Neural progenitor cell (in vitro differentiated cells): ENCODE results near the gene HEY2. TPM values are rescaled to one million over a fixed set of nuclear protein-coding genes. Genes with fewer than 3 reads are reported as not detected.

Experiments
- DNase-seq: peaks from one replicate; pipeline ENCODE4 v3.0.0-alpha.2; 2016; ENCODE audit warnings: low spot score
- H2AFZ ChIP-seq: fragments of 200-600 bp; sonication (generic); replicated peaks from 2 replicates; pipeline ENCODE4 v1.6.1; 2016; ENCODE audit warnings: antibody characterized with exemption
- H3F3A ChIP-seq: fragments of 200-600 bp; sonication (generic); 2 replicates; pipeline ENCODE4 v1.6.1; 2016; ENCODE audit warnings: antibody characterized with exemption, low read depth
- H3K27ac ChIP-seq: fragments of 200-600 bp; sonication (generic); 2 replicates; pipeline ENCODE4 v1.5.1; 2016; ENCODE audit warnings: mild to moderate bottlenecking
- H3K27me3 ChIP-seq: fragments of 200-600 bp; sonication (generic); 2 replicates; pipeline ENCODE4 v1.6.1; 2016; ENCODE audit warnings: mild to moderate bottlenecking, moderate library complexity
- H3K36me3 ChIP-seq: fragments of 200-600 bp; sonication (generic); 2 replicates; pipeline ENCODE4 v1.5.1; 2016
- H3K4me1 ChIP-seq: fragments of 200-600 bp; sonication (generic); 2 replicates; pipeline ENCODE4 v1.6.1; 2016; ENCODE audit warnings: mixed run types
- H3K4me2 ChIP-seq: fragments of 200-600 bp; sonication (generic); 2 replicates; pipeline ENCODE4 v1.6.1; 2016
- H3K4me3 ChIP-seq: fragments of 200-600 bp; sonication (generic); 2 replicates; pipeline ENCODE4 v1.5.1; 2016
- H3K79me2 ChIP-seq: fragments of 200-600 bp; sonication (generic); 2 replicates; pipeline ENCODE4 v1.6.1; 2016; ENCODE audit warnings: low read depth
- H3K9ac ChIP-seq: fragments of 200-600 bp; sonication (generic); 2 replicates; pipeline ENCODE4 v1.6.1; 2016
- H3K9me3 ChIP-seq: fragments of 200-600 bp; sonication (generic); 2 replicates; pipeline ENCODE4 v1.5.1; 2016; ENCODE audit warnings: low read depth
- H4K20me1 ChIP-seq: fragments of 200-600 bp; sonication (generic); 2 replicates; pipeline ENCODE4 v1.6.1; 2016; ENCODE audit warnings: low read depth
- H3K27ac Mint-ChIP-seq: 3 replicates; pipeline ENCODE4 v1.8.0; 2021; ENCODE audit warnings: mixed read lengths
- H3K27me3 Mint-ChIP-seq: 2 replicates; pipeline ENCODE4 v1.8.0; 2022; ENCODE audit warnings: low read depth, mild to moderate bottlenecking, inconsistent platforms, moderate library complexity, mixed read lengths; ENCODE audit not compliant: insufficient read depth
- H3K36me3 Mint-ChIP-seq: 3 replicates; pipeline ENCODE4 v1.8.0; 2021; ENCODE audit warnings: mixed read lengths
- H3K4me1 Mint-ChIP-seq: 3 replicates; pipeline ENCODE4 v1.8.0; 2021; ENCODE audit warnings: mixed read lengths
- H3K4me3 Mint-ChIP-seq: 3 replicates; pipeline ENCODE4 v1.8.0; 2021; ENCODE audit warnings: mild to moderate bottlenecking, moderate library complexity, mixed read lengths
- H3K9me3 Mint-ChIP-seq: 3 replicates; pipeline ENCODE4 v1.8.0; 2020; ENCODE audit warnings: mixed read lengths
- CTCF ChIP-seq: fragments of 200-600 bp; sonication (generic); IDR thresholded peaks from 2 replicates; pipeline ENCODE4 v1.5.1; 2017; ENCODE audit warnings: antibody characterized with exemption, mild to moderate bottlenecking
- EZH2 ChIP-seq: fragments of 200-600 bp; sonication (generic); IDR thresholded peaks from 2 replicates; pipeline ENCODE4 v1.6.1; 2017; ENCODE audit warnings: antibody characterized with exemption, mild to moderate bottlenecking, moderate library complexity
- EZH2phosphoT487 ChIP-seq: fragments of 200-600 bp; sonication (generic); IDR thresholded peaks from 2 replicates; pipeline ENCODE4 v1.6.1; 2017; ENCODE audit warnings: antibody characterized with exemption
- total RNA-seq: library from RNA; depleted of rRNA; stranded (reverse); fragments of >200 nt; gene quantifications from 2 replicates; pipeline ENCODE4 v1.2.3, GENCODE V29; 2015; ENCODE audit warnings: low replicate concordance

HEY2 gene
- total RNA-seq, 1 donor from 2014 or later, result 1.1 TPM

GRCh38 chr6:125750692-125751333 lies 1.4 kb downstream of the HEY2 start:
- Mint-ChIP-seq H3K27ac (no peak overlapping the region), H3K4me1 (peaks cover 46% of the 10 kb centered on the region), H3K4me3 (peak overlapping the region; percentile 95), H3K27me3 (peaks cover 41% of the 10 kb centered on the region), H3K9me3 (no peaks in the 10 kb centered on the region), H3K36me3 (no peaks in the 10 kb centered on the region)
- no peak for TF ChIP-seq EZH2
- TF ChIP-seq CTCF, result no peak
- no peak for TF ChIP-seq EZH2phosphoT487
- no peak for DNase-seq
- Histone ChIP-seq H3K79me2 (no peaks in the 10 kb centered on the region), H3K4me2 (peak overlapping the region; percentile 83), H3K4me1 (peaks cover 23% of the 10 kb centered on the region), H3K27ac (no peak overlapping the region), H4K20me1 (peaks cover 16% of the 10 kb centered on the region), H3K27me3 (peaks cover 73% of the 10 kb centered on the region), H3K36me3 (no peaks in the 10 kb centered on the region), H3K9ac (no peak overlapping the region), H3K9me3 (no peaks in the 10 kb centered on the region), H3K4me3 (peak overlapping the region; percentile 80), H2AFZ (no peak overlapping the region), H3F3A (peaks cover 21% of the 10 kb centered on the region)

GRCh38 chr6:125751334-125751916 lies 2.0 kb downstream of the HEY2 start:
- Mint-ChIP-seq H3K27ac (no peak overlapping the region), H3K27me3 (peaks cover 37% of the 10 kb centered on the region), H3K4me1 (peaks cover 40% of the 10 kb centered on the region), H3K36me3 (no peaks in the 10 kb centered on the region), H3K9me3 (no peaks in the 10 kb centered on the region), H3K4me3 (no peak overlapping the region)
- H4K20me1 ChIP-seq, result peaks cover 12% of the 10 kb centered on the region
- peaks cover 15% of the 10 kb centered on the region for H3F3A ChIP-seq
- H3K4me3 ChIP-seq, result no peak overlapping the region
- no peak for TF ChIP-seq CTCF
- no peak overlapping the region for H3K27ac ChIP-seq
- DNase-seq, result no peak
- peaks cover 67% of the 10 kb centered on the region for H3K27me3 ChIP-seq
- H3K4me2 ChIP-seq, result no peak overlapping the region
- H2AFZ ChIP-seq, result no peak overlapping the region
- no peaks in the 10 kb centered on the region for H3K9me3 ChIP-seq
- no peaks in the 10 kb centered on the region for H3K36me3 ChIP-seq
- no peaks in the 10 kb centered on the region for H3K79me2 ChIP-seq
- H3K9ac ChIP-seq, result no peak overlapping the region
- peaks cover 17% of the 10 kb centered on the region for H3K4me1 ChIP-seq

- Histone ChIP-seq H3K4me3 (no peak overlapping the region), H3K9me3 (no peaks in the 10 kb centered on the region), H4K20me1 (peaks cover 5% of the 10 kb centered on the region), H3K9ac (no peak overlapping the region), H3K4me1 (peaks cover 16% of the 10 kb centered on the region), H3K79me2 (no peaks in the 10 kb centered on the region), H3K36me3 (no peaks in the 10 kb centered on the region), H2AFZ (no peak overlapping the region), H3F3A (peaks cover 3% of the 10 kb centered on the region), H3K27me3 (peaks cover 54% of the 10 kb centered on the region), H3K4me2 (no peak overlapping the region), H3K27ac (no peak overlapping the region)
- Mint-ChIP-seq H3K36me3 (no peaks in the 10 kb centered on the region), H3K27me3 (peaks cover 26% of the 10 kb centered on the region), H3K27ac (no peak overlapping the region), H3K4me1 (peaks cover 34% of the 10 kb centered on the region), H3K9me3 (no peaks in the 10 kb centered on the region), H3K4me3 (no peak overlapping the region)
- TF ChIP-seq CTCF, result no peak
- TF ChIP-seq EZH2, result no peak
- no peak for TF ChIP-seq EZH2phosphoT487
- no peak for DNase-seq
Measured at GRCh38 chr6:125752773-125753172, 3.3 kb downstream of the HEY2 start.
